T-helper 1 cell treated with Interleukin-12 subunit alpha and Interleukin-12 subunit beta and Interleukin-4 antibody, amounts not matched to agents 30 μg/mL and 1 μg/mL, for 36 hours (primary cell): ENCODE results near the gene GET3.
A peak's percentile ranks its signal among the peaks of the same experiment; 100 is the strongest.

Experiments
- H3K27ac Mint-ChIP-seq: one replicate; pipeline ENCODE4 v1.8.0; 2021; ENCODE audit warnings: mild to moderate bottlenecking, mixed read lengths
- H3K27me3 Mint-ChIP-seq: one replicate; pipeline ENCODE4 v1.8.0; 2021; ENCODE audit warnings: low read depth, mixed read lengths
- H3K36me3 Mint-ChIP-seq: one replicate; pipeline ENCODE4 v1.8.0; 2021; ENCODE audit warnings: low read depth, mixed read lengths
- H3K4me1 Mint-ChIP-seq: one replicate; pipeline ENCODE4 v1.8.0; 2021; ENCODE audit warnings: low read depth, mixed read lengths
- H3K4me3 Mint-ChIP-seq: one replicate; pipeline ENCODE4 v1.8.0; 2021; ENCODE audit warnings: mild to moderate bottlenecking, moderate library complexity, mixed read lengths
- H3K9me3 Mint-ChIP-seq: one replicate; pipeline ENCODE4 v1.8.0; 2021; ENCODE audit warnings: mixed read lengths

GET3 gene

DNA sequence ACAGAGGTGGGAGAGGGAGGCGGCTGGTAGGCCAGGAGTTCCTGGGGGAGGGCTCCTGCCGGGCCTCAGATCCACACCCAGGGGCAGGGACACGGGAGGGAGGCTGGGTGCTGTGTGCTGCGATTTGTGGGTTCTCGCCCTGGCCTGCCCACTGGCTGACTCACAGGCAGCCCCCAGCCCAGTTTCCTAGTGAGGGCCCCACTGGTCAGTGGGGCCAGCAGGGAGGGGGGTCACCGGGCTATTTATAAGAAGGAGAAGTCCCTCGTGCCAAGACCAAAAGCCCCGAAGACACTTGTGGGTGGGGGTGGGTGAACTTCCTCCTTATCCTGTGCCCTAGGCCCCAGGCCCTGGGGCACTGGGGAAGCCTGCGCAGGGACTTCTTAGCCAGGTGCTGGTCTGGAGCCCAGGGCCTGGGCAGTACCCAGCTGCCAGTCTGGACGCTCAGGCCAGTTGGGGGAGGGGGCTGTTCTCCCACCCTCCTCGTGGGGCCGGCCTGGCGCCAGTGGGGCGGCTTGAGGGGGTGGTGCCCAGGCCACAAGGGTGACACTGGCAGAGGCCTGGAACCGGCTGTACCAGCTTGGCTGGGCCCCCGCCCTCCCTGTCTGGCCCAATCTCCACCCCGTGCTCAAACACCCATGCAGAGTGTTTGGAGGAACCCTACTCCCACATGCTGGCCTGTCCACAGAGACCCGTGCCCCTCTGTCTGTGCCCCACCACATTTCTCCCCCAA lies 49.0 kb downstream of the GET3 start:
- Mint-ChIP-seq H3K27me3 (no peaks in the 10 kb centered on the region), H3K9me3 (no peaks in the 10 kb centered on the region), H3K36me3 (no peaks in the 10 kb centered on the region), H3K4me1 (peaks cover 29% of the 10 kb centered on the region), H3K4me3 (no peak overlapping the region), H3K27ac (no peak overlapping the region)

DNA sequence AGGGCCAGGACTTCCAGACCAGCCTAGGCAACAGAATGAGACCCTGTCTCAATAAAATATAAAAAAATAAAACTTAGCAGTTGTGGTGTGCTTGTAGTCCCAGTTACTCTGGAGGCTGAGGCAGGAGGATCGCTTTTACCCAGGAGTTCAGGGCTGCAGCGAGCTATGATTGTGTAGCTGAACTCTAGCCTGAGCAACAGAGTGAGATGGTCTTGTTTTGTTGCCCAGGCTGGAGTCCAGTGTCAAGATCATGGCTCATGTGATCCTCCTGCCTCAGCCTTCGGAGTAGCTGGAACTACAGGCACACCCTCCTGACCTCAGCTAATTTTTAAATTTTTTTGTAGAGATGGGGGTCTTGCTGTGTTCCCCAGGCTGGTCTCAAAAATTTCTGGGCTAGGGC lies 49.7 kb downstream of the GET3 start:
- peaks cover 25% of the 10 kb centered on the region for H3K4me1 Mint-ChIP-seq
- H3K4me3 Mint-ChIP-seq = no peak overlapping the region
- H3K27ac Mint-ChIP-seq = peak overlapping the region; percentile 29
- H3K27me3 Mint-ChIP-seq = no peaks in the 10 kb centered on the region
- no peaks in the 10 kb centered on the region for H3K9me3 Mint-ChIP-seq
- no peaks in the 10 kb centered on the region for H3K36me3 Mint-ChIP-seq

GRCh38 chr19:12787458-12787857 lies 50.2 kb downstream of the GET3 start:
- H3K4me3 Mint-ChIP-seq = no peak overlapping the region
- peak overlapping the region; percentile 29 for H3K27ac Mint-ChIP-seq
- no peaks in the 10 kb centered on the region for H3K36me3 Mint-ChIP-seq

GRCh38 chr19:12788042-12788681 lies 50.9 kb downstream of the GET3 start:
- H3K36me3 Mint-ChIP-seq = peaks cover 2% of the 10 kb centered on the region
- peak overlapping the region; percentile 11 for H3K4me3 Mint-ChIP-seq
- no peaks in the 10 kb centered on the region for H3K27me3 Mint-ChIP-seq
- H3K27ac Mint-ChIP-seq = peak overlapping the region; percentile 50
- H3K4me1 Mint-ChIP-seq = peaks cover 22% of the 10 kb centered on the region
- H3K9me3 Mint-ChIP-seq = no peaks in the 10 kb centered on the region

More at GRCh38 chr19:12787458-12787857, 50.2 kb downstream of the GET3 start:
- Mint-ChIP-seq H3K4me1 (peaks cover 22% of the 10 kb centered on the region), H3K27me3 (no peaks in the 10 kb centered on the region), H3K9me3 (no peaks in the 10 kb centered on the region)

- H3K9me3 Mint-ChIP-seq = no peaks in the 10 kb centered on the region
- peaks cover 4% of the 10 kb centered on the region for H3K36me3 Mint-ChIP-seq
- H3K4me3 Mint-ChIP-seq = peak overlapping the region; percentile 91
- H3K4me1 Mint-ChIP-seq = peaks cover 18% of the 10 kb centered on the region
- H3K27me3 Mint-ChIP-seq = no peaks in the 10 kb centered on the region
- H3K27ac Mint-ChIP-seq = peak overlapping the region; percentile 95
Observed at GRCh38 chr19:12788682-12789097, 51.4 kb downstream of the GET3 start.

DNA sequence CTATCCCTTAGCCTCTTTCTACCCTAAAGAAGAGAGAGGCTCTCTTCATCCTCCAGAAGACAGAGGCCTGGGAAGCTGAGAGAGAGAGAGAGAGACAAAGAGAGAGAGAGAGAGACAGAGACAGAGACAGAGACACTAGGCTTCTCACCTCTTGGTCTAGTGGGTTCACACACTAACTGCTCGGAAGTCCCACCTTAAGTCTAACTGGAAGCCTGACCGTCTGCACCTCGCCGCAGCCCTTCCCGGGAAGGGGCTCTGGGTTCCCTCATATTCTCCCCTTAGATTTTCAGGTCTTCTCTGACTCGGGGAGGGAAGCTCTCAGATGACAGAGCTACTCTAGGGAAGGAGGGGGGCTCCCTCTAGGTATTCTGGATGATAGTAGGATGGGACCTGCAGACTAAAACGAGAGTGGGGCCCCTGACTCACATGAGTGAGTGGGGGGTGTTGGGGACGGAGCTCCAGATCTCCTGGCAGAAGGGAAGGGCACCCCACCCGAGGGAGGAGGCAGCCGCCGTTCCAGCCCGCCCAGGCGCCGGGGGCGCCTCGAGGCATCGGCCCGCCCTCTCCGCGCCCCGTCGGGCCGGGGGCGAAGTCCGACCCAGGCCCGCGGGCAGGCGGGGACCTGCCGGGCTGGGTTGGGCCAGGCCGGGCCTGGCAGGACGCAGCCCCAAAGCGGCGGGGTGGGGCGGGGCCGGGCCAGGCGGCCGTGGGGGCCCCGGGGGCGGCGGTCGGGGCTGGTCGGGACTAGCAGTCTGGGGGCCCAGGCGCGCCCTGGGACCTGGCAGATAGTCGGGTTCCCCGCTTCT lies 52.0 kb downstream of the GET3 start:
- Mint-ChIP-seq H3K4me3 (peak overlapping the region; percentile 95), H3K27ac (peak overlapping the region; percentile 95), H3K4me1 (peaks cover 21% of the 10 kb centered on the region), H3K36me3 (peaks cover 7% of the 10 kb centered on the region), H3K27me3 (no peaks in the 10 kb centered on the region), H3K9me3 (no peaks in the 10 kb centered on the region)

DNA sequence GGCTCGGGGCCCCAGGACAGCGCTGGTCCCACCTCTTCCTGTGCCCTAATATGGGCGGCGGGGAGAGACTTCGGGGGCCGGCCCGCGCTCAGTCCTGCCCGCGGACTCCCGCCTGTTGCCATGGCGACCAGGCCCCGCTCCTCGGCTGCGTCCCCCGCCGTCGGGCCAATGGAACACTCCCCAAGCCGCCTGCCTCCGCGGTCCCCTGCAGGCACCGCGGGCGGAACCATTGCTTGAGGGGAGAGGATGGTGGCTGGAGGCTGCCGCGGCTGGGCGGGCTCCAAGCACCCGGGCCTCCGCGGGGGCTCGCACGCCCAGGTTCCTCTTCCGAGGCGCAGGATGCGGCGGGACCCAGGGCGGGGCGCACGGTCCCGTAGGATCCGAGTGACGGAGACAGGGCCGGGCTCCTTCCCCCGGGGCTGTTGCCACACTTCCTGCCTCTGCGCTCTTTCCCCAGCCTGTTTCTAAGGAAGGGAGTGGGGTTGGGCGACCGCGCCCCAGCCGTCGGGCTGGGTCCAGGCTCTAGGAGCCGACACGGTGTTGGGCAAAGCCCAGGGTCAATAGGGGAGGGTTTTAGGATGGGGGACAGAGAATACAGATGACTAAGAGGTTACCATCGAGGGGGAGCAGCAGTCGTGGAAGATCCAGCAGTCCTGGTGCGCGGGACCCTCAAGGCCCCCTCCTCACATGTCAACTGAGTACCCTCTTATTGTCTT lies 52.8 kb downstream of the GET3 start:
- Mint-ChIP-seq H3K4me1 (peaks cover 27% of the 10 kb centered on the region), H3K9me3 (no peaks in the 10 kb centered on the region), H3K27ac (peak overlapping the region; percentile 98), H3K36me3 (peaks cover 7% of the 10 kb centered on the region), H3K4me3 (peak overlapping the region; percentile 95), H3K27me3 (no peaks in the 10 kb centered on the region)

DNA sequence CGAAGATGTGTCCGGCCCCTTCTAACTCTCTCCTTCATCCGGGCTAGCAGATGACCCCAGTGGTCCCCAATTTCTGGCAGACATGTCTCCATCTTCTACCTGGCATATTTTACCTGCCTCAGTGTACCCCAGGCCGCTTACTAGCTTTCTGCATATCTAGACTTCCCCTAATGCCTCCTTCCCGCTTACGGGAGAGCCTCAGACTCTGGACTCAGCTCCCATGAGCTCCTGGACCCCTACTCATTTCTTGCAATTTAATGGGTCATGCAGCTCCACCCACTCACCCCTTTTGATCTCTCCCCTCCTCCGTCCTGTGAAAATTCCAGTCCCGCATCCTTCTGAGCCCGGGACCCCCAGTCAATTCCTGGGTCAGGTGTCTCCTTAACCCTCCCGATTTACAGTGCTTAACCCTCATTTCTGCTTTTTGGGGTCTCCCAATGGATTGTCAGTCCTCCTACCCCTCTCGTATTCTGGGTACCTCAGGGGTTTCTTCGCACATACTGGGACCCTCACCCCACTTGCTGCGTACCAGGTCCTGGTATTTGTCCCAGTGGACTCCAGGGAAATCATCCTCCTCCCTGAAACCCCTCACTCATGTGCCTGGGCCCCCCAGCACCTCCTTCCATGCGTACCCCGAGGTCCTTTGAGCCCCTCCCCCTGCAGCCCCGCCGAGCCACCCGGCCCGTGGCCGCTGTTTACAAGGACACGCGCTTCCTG lies 53.5 kb downstream of the GET3 start:
- Mint-ChIP-seq H3K36me3 (peaks cover 7% of the 10 kb centered on the region), H3K9me3 (no peaks in the 10 kb centered on the region), H3K27me3 (no peaks in the 10 kb centered on the region), H3K4me1 (peaks cover 29% of the 10 kb centered on the region), H3K27ac (peak overlapping the region; percentile 98), H3K4me3 (peak overlapping the region; percentile 95)

- peak within 1 kb of the TSS; percentile 99 for H3K27ac Mint-ChIP-seq
- peaks cover 7% of the 10 kb centered on the region for H3K36me3 Mint-ChIP-seq
- H3K27me3 Mint-ChIP-seq = no peaks in the 10 kb centered on the region
- peak within 1 kb of the TSS; percentile 95 for H3K4me3 Mint-ChIP-seq
- no peaks in the 10 kb centered on the region for H3K9me3 Mint-ChIP-seq
- H3K4me1 Mint-ChIP-seq = peaks cover 36% of the 10 kb centered on the region
Observed at GRCh38 chr19:12791345-12792050, 54.2 kb downstream of the GET3 start, which contains the start of gene JUNB. JUNB (plus strand) TSS chr19:12791486; CDS start chr19:12791772, 286 bp downstream.

DNA sequence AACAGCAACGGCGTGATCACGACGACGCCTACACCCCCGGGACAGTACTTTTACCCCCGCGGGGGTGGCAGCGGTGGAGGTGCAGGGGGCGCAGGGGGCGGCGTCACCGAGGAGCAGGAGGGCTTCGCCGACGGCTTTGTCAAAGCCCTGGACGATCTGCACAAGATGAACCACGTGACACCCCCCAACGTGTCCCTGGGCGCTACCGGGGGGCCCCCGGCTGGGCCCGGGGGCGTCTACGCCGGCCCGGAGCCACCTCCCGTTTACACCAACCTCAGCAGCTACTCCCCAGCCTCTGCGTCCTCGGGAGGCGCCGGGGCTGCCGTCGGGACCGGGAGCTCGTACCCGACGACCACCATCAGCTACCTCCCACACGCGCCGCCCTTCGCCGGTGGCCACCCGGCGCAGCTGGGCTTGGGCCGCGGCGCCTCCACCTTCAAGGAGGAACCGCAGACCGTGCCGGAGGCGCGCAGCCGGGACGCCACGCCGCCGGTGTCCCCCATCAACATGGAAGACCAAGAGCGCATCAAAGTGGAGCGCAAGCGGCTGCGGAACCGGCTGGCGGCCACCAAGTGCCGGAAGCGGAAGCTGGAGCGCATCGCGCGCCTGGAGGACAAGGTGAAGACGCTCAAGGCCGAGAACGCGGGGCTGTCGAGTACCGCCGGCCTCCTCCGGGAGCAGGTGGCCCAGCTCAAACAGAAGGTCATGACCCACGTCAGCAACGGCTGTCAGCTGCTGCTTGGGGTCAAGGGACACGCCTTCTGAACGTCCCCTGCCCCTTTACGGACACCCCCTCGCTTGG lies 55.0 kb downstream of the GET3 start:
- H3K4me1 Mint-ChIP-seq = peaks cover 38% of the 10 kb centered on the region
- peak overlapping the region; percentile 99 for H3K27ac Mint-ChIP-seq
- H3K4me3 Mint-ChIP-seq = peak overlapping the region; percentile 95
- H3K36me3 Mint-ChIP-seq = peaks cover 9% of the 10 kb centered on the region
- no peaks in the 10 kb centered on the region for H3K9me3 Mint-ChIP-seq
- H3K27me3 Mint-ChIP-seq = no peaks in the 10 kb centered on the region

DNA sequence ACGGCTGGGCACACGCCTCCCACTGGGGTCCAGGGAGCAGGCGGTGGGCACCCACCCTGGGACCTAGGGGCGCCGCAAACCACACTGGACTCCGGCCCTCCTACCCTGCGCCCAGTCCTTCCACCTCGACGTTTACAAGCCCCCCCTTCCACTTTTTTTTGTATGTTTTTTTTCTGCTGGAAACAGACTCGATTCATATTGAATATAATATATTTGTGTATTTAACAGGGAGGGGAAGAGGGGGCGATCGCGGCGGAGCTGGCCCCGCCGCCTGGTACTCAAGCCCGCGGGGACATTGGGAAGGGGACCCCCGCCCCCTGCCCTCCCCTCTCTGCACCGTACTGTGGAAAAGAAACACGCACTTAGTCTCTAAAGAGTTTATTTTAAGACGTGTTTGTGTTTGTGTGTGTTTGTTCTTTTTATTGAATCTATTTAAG lies 55.6 kb downstream of the GET3 start:
- H3K4me3 Mint-ChIP-seq = peak overlapping the region; percentile 95
- H3K27me3 Mint-ChIP-seq = no peaks in the 10 kb centered on the region
- H3K4me1 Mint-ChIP-seq = peaks cover 38% of the 10 kb centered on the region
- no peaks in the 10 kb centered on the region for H3K9me3 Mint-ChIP-seq
- H3K27ac Mint-ChIP-seq = peak overlapping the region; percentile 99
- peaks cover 9% of the 10 kb centered on the region for H3K36me3 Mint-ChIP-seq

DNA sequence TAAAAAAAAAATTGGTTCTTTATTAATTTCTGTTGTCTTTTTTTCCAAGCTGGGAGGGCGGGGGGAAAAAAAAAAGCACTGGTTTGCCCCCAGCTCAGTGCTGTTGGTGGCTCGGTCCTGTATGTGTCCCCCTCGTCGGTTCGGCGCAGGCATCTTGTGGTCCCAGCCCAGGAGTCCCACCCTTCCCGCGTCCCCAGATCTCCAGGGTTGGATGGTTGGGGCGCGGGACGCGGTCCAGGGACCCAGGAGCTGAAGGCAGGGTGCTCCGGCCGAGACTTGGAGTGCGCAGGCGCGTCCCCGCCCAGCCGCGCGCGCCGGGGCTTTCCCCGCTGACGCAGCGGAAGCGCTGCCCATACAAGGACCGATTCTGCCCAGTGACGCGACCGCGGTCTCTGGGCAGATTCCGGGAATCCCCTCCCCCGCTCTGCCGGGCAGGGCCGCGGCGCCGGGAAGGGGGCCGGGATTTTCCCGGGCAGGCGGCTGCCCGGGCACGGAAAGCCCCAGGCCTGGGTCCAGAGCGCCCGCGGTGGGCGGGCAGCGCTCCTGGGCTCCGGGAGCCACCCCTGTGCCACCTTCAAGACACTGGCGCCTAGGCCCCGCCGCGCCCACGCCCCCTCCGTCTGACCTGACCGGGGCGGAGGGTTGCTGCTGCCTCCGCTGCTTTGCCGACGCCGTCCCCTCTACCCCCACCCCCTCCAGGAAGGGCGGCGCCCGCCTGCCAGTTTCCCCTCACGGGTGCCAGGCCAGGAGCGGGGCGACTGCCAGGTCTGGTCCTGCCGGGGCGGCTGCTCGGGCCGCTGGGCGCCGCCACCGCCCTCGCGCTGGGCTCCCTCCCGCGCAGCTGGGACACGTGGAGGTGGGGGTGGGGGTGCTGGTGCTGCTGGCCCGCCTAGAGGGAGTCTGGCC lies 56.2 kb downstream of the GET3 start:
- Mint-ChIP-seq H3K36me3 (peaks cover 9% of the 10 kb centered on the region), H3K27me3 (no peaks in the 10 kb centered on the region), H3K4me1 (peaks cover 36% of the 10 kb centered on the region), H3K4me3 (peak overlapping the region; percentile 95), H3K9me3 (no peaks in the 10 kb centered on the region), H3K27ac (peak overlapping the region; percentile 99)
